Measurements from ENCODE around the gene ASTN1. TPM values are rescaled to one million over a fixed set of nuclear protein-coding genes. Genes with fewer than 3 reads are reported as not detected.

ASTN1 gene
- total and polyA plus RNA-seq, 5 donors = 0.11 to 0.28 (median 0.12) TPM

DNA sequence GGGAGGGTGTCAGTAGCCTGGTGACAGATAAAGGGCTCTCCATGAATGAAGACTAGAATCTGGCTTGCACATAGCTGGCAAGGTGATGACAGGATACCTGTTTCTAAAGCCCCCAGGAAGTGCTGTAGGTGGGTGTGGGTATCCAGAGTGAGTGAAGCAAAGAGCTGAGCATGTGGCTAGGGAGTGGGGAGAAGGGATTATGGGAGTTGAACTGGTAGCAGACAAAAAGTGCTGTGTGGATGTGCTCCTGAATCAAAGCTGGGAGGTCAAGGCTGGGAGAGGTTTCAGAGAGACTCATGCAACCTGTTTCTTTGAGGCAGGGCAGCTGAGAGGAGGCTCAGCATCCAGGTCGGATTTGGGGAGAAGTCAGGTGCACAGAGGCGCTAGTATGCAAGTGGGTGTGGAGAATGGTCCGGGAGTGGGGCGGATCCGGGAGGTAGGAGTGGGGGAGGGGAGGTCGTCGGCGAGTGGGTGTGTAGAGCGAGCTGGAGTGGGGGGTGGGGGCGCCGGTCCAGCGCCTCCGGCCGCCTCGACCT lies 600 bp downstream of the ASTN1 start:
- peak overlapping the region; percentile 49 for H3K4me3 ChIP-seq (ENCODE audit: low read length)
- intact Hi-C loops (cut with DNase I) = no loop called here
- DNase-seq = peak in 1 of 3 donors; percentile 41
- H3K4me1 ChIP-seq (ENCODE audit: control insufficient read depth, insufficient read depth, low read length) = no peaks in the 10 kb centered on the region
- 3% methylated on average over 15 of the region's 15 CpGs for WGBS
- ATAC-seq = no peak
- H3K9me3 ChIP-seq (ENCODE audit: control insufficient read depth, low read length) = no peaks in the 10 kb centered on the region
- no peak overlapping the region for H3K27ac ChIP-seq (ENCODE audit: low read length)
- no peaks in the 10 kb centered on the region for H3K27me3 ChIP-seq (ENCODE audit: control insufficient read depth, insufficient read depth)

- ATAC-seq = no peak
Observed at GRCh38 chr1:177162243-177162642, 2.3 kb downstream of the ASTN1 start.

GRCh38 chr1:177146499-177146898 lies 18.0 kb downstream of the ASTN1 start:
- no peak for DNase-seq
- ATAC-seq = no peak
- Histone ChIP-seq H3K27ac (ENCODE audit: low read length) (no peak overlapping the region), H3K9me3 (ENCODE audit: control insufficient read depth, low read length) (no peaks in the 10 kb centered on the region), H3K4me3 (ENCODE audit: low read length) (no peak overlapping the region), H3K4me1 (ENCODE audit: control insufficient read depth, insufficient read depth, low read length) (no peaks in the 10 kb centered on the region), H3K27me3 (ENCODE audit: control insufficient read depth, insufficient read depth) (no peaks in the 10 kb centered on the region)
- 44% methylated on average over 2 of the region's 2 CpGs for WGBS
- intact Hi-C loops (cut with DNase I) = no loop called here

More at GRCh38 chr1:177162243-177162642, 2.3 kb downstream of the ASTN1 start:
- H3K4me1 ChIP-seq (ENCODE audit: control insufficient read depth, insufficient read depth, low read length) = no peaks in the 10 kb centered on the region
- intact Hi-C loops (cut with DNase I) = no loop called here
- no peak overlapping the region for H3K27ac ChIP-seq (ENCODE audit: low read length)
- H3K27me3 ChIP-seq (ENCODE audit: control insufficient read depth, insufficient read depth) = no peaks in the 10 kb centered on the region
- no peak for DNase-seq
- H3K4me3 ChIP-seq (ENCODE audit: low read length) = no peak overlapping the region
- no peaks in the 10 kb centered on the region for H3K9me3 ChIP-seq (ENCODE audit: control insufficient read depth, low read length)
- WGBS = 73% methylated on average over 2 of the region's 2 CpGs

GRCh38 chr1:177145106-177146070 lies 19.1 kb downstream of the ASTN1 start:
- DNase-seq (no peak), ATAC-seq (peak in 1 of 2 donors; percentile 61)
- Histone ChIP-seq H3K4me3 (ENCODE audit: low read length) (no peak overlapping the region), H3K9me3 (ENCODE audit: control insufficient read depth, low read length) (no peaks in the 10 kb centered on the region), H3K27ac (ENCODE audit: low read length) (no peak overlapping the region), H3K4me1 (ENCODE audit: control insufficient read depth, insufficient read depth, low read length) (no peaks in the 10 kb centered on the region), H3K27me3 (ENCODE audit: control insufficient read depth, insufficient read depth) (no peaks in the 10 kb centered on the region)
- intact Hi-C loops (cut with DNase I) = no loop called here
- WGBS = 57% methylated on average over 3 of the region's 3 CpGs

GRCh38 chr1:177142791-177143271 lies 21.7 kb downstream of the ASTN1 start:
- H3K9me3 ChIP-seq (ENCODE audit: control insufficient read depth, low read length) = no peaks in the 10 kb centered on the region
- 91% methylated on average over 4 of the region's 4 CpGs for WGBS
- no peaks in the 10 kb centered on the region for H3K27me3 ChIP-seq (ENCODE audit: control insufficient read depth, insufficient read depth)
- no peak for ATAC-seq
- no peak overlapping the region for H3K4me3 ChIP-seq (ENCODE audit: low read length)
- intact Hi-C loops (cut with DNase I) = no loop called here
- no peak overlapping the region for H3K27ac ChIP-seq (ENCODE audit: low read length)
- H3K4me1 ChIP-seq (ENCODE audit: control insufficient read depth, insufficient read depth, low read length) = no peaks in the 10 kb centered on the region
- DNase-seq = no peak

DNA sequence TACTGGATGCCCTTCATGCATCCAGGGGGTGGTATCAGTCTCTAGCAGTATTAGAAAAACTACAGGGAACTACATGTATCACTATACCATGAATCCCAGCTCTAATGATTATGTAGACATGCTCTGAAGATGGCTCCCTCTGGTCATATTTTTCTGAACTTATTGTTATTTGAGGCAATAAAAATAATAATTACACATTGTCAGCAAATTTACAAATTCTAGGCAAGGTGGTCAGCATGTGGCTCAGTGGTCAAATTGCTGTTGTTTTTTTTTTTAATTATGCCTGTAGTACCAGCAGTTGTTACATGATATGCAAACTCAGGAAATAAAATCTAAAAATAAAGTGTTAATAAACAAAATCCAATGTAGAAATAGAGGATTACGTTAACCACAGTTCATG lies 22.5 kb downstream of the ASTN1 start:
- Histone ChIP-seq H3K4me1 (ENCODE audit: control insufficient read depth, insufficient read depth, low read length) (no peaks in the 10 kb centered on the region), H3K9me3 (ENCODE audit: control insufficient read depth, low read length) (no peaks in the 10 kb centered on the region), H3K4me3 (ENCODE audit: low read length) (no peak overlapping the region), H3K27me3 (ENCODE audit: control insufficient read depth, insufficient read depth) (no peaks in the 10 kb centered on the region), H3K27ac (ENCODE audit: low read length) (no peak overlapping the region)
- DNase-seq (no peak), ATAC-seq (no peak)
- 76% methylated on average over 1 of the region's 1 CpG for WGBS
- intact Hi-C loops (cut with DNase I) = no loop called here

DNA sequence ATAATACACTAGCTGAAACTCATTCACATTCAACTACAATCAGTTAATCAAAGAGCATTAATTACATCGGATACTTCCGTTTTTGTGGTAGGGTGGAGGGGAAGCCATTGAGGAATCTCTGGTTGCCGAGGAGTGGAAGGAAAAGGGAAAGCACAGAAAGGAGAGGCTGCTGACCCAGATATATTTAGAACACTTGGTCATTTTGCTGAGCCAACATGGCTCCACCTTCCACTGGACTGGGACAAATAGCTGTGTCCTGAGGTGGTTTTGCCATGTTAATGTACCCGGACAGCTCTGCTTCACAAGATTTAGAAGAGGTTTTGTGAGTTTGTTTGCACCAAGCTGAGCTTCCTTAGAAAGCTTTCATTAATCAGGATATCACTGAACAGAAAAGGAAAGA lies 26.2 kb downstream of the ASTN1 start:
- DNase-seq (no peak), ATAC-seq (no peak)
- WGBS = 78% methylated on average over 4 of the region's 4 CpGs
- no peak overlapping the region for H3K27ac ChIP-seq (ENCODE audit: low read length)
- H3K27me3 ChIP-seq (ENCODE audit: control insufficient read depth, insufficient read depth) = no peaks in the 10 kb centered on the region
- H3K4me1 ChIP-seq (ENCODE audit: control insufficient read depth, insufficient read depth, low read length) = no peaks in the 10 kb centered on the region
- no peak overlapping the region for H3K4me3 ChIP-seq (ENCODE audit: low read length)
- no peaks in the 10 kb centered on the region for H3K9me3 ChIP-seq (ENCODE audit: control insufficient read depth, low read length)
- intact Hi-C loops (cut with DNase I) = no loop called here

- Histone ChIP-seq H3K27ac (ENCODE audit: low read length) (no peak overlapping the region), H3K9me3 (ENCODE audit: control insufficient read depth, low read length) (no peaks in the 10 kb centered on the region), H3K4me1 (ENCODE audit: control insufficient read depth, insufficient read depth, low read length) (no peaks in the 10 kb centered on the region), H3K4me3 (ENCODE audit: low read length) (no peak overlapping the region), H3K27me3 (ENCODE audit: control insufficient read depth, insufficient read depth) (no peaks in the 10 kb centered on the region)
- intact Hi-C loops (cut with DNase I) = no loop called here
- 58% methylated on average over 1 of the region's 1 CpG for WGBS
- DNase-seq = no peak
- ATAC-seq = no peak
Observed at GRCh38 chr1:177137814-177138213, 26.7 kb downstream of the ASTN1 start.

- DNase-seq = no peak
- Histone ChIP-seq H3K27me3 (ENCODE audit: control insufficient read depth, insufficient read depth) (no peaks in the 10 kb centered on the region), H3K9me3 (ENCODE audit: control insufficient read depth, low read length) (no peaks in the 10 kb centered on the region), H3K4me1 (ENCODE audit: control insufficient read depth, insufficient read depth, low read length) (no peaks in the 10 kb centered on the region), H3K27ac (ENCODE audit: low read length) (no peak overlapping the region), H3K4me3 (ENCODE audit: low read length) (no peak overlapping the region)
- WGBS = 56% methylated on average over 4 of the region's 4 CpGs
- intact Hi-C loops (cut with DNase I) = no loop called here
- no peak for ATAC-seq
Observed at GRCh38 chr1:177135250-177135649, 29.3 kb downstream of the ASTN1 start.

GRCh38 chr1:177133977-177134538 lies 30.5 kb downstream of the ASTN1 start:
- Histone ChIP-seq H3K4me1 (ENCODE audit: control insufficient read depth, insufficient read depth, low read length) (no peaks in the 10 kb centered on the region), H3K27ac (ENCODE audit: low read length) (no peak overlapping the region), H3K4me3 (ENCODE audit: low read length) (no peak overlapping the region), H3K27me3 (ENCODE audit: control insufficient read depth, insufficient read depth) (no peaks in the 10 kb centered on the region), H3K9me3 (ENCODE audit: control insufficient read depth, low read length) (no peaks in the 10 kb centered on the region)
- ATAC-seq (no peak), DNase-seq (no peak)
- intact Hi-C loops (cut with DNase I) = no loop called here
- WGBS = 73% methylated on average over 4 of the region's 4 CpGs

DNA sequence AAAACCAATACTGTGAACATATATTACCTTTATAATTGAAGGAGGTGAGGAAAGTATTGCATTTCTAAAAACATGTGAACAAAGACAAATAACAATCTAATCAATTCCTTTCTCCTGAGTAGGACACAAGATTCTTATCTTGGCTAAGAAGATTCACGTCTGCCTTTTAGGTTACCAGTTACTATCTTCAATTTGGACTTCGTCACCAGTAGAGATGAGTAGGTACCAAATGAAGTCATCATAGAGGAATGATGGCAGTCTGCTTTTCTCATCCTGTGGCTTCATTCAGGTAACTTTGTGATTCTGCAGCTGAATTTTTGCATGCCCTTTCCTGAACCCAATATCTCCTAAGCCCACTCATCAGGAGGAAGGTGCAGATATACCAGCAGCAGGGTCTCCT lies 32.4 kb downstream of the ASTN1 start:
- Histone ChIP-seq H3K27me3 (ENCODE audit: control insufficient read depth, insufficient read depth) (no peaks in the 10 kb centered on the region), H3K9me3 (ENCODE audit: control insufficient read depth, low read length) (no peaks in the 10 kb centered on the region), H3K4me3 (ENCODE audit: low read length) (no peak overlapping the region), H3K4me1 (ENCODE audit: control insufficient read depth, insufficient read depth, low read length) (no peaks in the 10 kb centered on the region), H3K27ac (ENCODE audit: low read length) (no peak overlapping the region)
- DNase-seq (no peak), ATAC-seq (no peak)
- 76% methylated on average over 2 of the region's 2 CpGs for WGBS
- intact Hi-C loops (cut with DNase I) = no loop called here
